Measurements from ENCODE around the gene AFF3.
"Not testable (repeated sequence)": the region's sequence is repeated elsewhere in the genome, so short reads cannot be mapped to it uniquely, and the experiment has no call there.

AFF3 gene

GRCh38 chr2:99522157-99522556 is 620.2 kb downstream of the AFF3 start:
- no peak overlapping the region for H3K4me2 ChIP-seq
- no peak overlapping the region for H3K27ac ChIP-seq
- no peaks in the 10 kb centered on the region for H3K36me3 ChIP-seq
- TF ChIP-seq Cebpa-rat (IDR thresholded peaks at IDR 0.05), result no peak
- H3K9me3 ChIP-seq, result no peaks in the 10 kb centered on the region
- H3K27me3 ChIP-seq, result no peaks in the 10 kb centered on the region
- H4K20me1 ChIP-seq, result no peaks in the 10 kb centered on the region
- H3K4me1 ChIP-seq, result no peaks in the 10 kb centered on the region
- no peak overlapping the region for H3K4me3 ChIP-seq
- H3K9ac ChIP-seq, result no peak overlapping the region

DNA sequence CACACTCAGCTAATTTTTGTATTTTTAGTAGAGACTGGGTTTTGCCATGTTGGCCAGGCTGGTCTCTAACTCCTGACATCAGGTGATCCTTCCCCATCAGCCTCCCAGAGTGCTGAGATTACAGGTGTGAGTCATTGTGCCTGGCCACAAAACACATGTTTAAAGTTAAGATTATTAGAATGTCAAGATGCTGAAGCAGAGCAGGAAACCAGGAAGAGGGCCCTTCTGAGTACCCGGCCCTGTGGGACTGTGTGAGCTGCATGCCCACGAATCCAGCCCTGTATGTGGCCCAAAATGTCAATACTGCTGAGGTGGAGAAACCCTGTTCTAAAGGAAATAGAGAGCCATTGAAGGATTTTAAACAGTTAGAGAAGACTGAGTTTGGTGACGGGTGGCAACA is 621.6 kb downstream of the AFF3 start:
- Histone ChIP-seq H3K4me1 (no peaks in the 10 kb centered on the region), H3K9ac (no peak overlapping the region), H3K36me3 (no peaks in the 10 kb centered on the region), H3K27ac (no peak overlapping the region), H3K4me3 (no peak overlapping the region), H3K27me3 (no peaks in the 10 kb centered on the region), H4K20me1 (no peaks in the 10 kb centered on the region), H3K9me3 (no peaks in the 10 kb centered on the region), H3K4me2 (no peak overlapping the region)
- no peak for TF ChIP-seq Cebpa-rat (IDR thresholded peaks at IDR 0.05)

DNA sequence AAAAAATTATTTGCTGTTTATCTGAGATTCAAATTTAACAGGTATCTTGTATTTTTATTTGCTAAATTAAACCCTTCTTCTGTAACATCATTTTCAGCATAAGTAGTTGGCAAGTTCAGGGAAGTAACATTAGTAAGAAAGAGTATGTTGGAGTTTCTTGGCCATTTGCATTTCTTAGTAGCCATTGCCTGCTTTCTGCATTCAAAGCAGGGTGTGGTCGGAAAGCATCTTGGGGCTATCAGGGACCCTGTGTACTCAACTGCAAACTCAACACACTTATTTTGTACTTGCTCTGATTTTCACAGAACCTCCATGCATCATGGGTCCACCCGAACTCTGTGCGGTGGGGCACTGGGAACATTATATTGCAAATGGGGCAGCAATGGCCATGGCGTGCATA is 622.2 kb downstream of the AFF3 start:
- Histone ChIP-seq H4K20me1 (no peaks in the 10 kb centered on the region), H3K27ac (no peak overlapping the region), H3K4me3 (no peak overlapping the region), H3K4me1 (no peaks in the 10 kb centered on the region), H3K36me3 (no peaks in the 10 kb centered on the region), H3K4me2 (no peak overlapping the region), H3K9me3 (no peaks in the 10 kb centered on the region), H3K27me3 (no peaks in the 10 kb centered on the region), H3K9ac (no peak overlapping the region)
- no peak for TF ChIP-seq Cebpa-rat (IDR thresholded peaks at IDR 0.05)

- Histone ChIP-seq H3K9me3 (no peaks in the 10 kb centered on the region), H3K36me3 (no peaks in the 10 kb centered on the region), H3K4me3 (no peak overlapping the region), H3K27me3 (no peaks in the 10 kb centered on the region), H4K20me1 (no peaks in the 10 kb centered on the region), H3K4me2 (no peak overlapping the region), H3K4me1 (no peaks in the 10 kb centered on the region), H3K27ac (no peak overlapping the region), H3K9ac (no peak overlapping the region)
- no peak for TF ChIP-seq Cebpa-rat (IDR thresholded peaks at IDR 0.05)
These were observed 628.0 kb downstream of the AFF3 start for GRCh38 chr2:99514357-99514756.

DNA sequence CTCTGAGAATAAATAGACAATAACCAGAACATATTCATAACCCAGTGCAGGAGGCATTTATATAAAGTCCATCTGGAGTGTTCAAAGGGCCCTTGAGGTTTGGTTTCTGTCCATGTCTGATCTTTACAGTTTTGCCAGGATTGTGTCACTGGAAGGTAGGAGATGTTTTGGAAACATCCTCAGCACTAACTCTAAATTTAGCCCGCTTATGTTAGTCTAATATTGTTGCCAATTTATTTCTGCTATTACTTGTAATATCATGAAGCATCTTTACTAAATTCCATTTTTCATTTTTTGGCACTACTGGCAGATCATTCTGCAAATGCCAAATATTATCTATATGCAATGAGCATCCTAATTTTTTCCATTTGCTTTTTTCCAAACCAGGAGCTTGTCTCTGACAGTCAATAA is 630.2 kb downstream of the AFF3 start:
- Histone ChIP-seq H3K9ac (no peak overlapping the region), H3K9me3 (no peaks in the 10 kb centered on the region), H4K20me1 (no peaks in the 10 kb centered on the region), H3K4me3 (no peak overlapping the region), H3K27me3 (no peaks in the 10 kb centered on the region), H3K27ac (no peak overlapping the region), H3K4me2 (no peak overlapping the region), H3K4me1 (no peaks in the 10 kb centered on the region), H3K36me3 (no peaks in the 10 kb centered on the region)
- TF ChIP-seq Cebpa-rat (IDR thresholded peaks at IDR 0.05), result no peak

- no peak overlapping the region for H3K4me2 ChIP-seq
- H3K36me3 ChIP-seq, result no peaks in the 10 kb centered on the region
- no peaks in the 10 kb centered on the region for H3K4me1 ChIP-seq
- no peak overlapping the region for H3K27ac ChIP-seq
- H3K27me3 ChIP-seq, result no peaks in the 10 kb centered on the region
- no peak overlapping the region for H3K4me3 ChIP-seq
- H3K9me3 ChIP-seq, result no peaks in the 10 kb centered on the region
- TF ChIP-seq Cebpa-rat (IDR thresholded peaks at IDR 0.05), result no peak
- no peak overlapping the region for H3K9ac ChIP-seq
- H4K20me1 ChIP-seq, result no peaks in the 10 kb centered on the region
These were observed 633.0 kb downstream of the AFF3 start for GRCh38 chr2:99509387-99509786.

DNA sequence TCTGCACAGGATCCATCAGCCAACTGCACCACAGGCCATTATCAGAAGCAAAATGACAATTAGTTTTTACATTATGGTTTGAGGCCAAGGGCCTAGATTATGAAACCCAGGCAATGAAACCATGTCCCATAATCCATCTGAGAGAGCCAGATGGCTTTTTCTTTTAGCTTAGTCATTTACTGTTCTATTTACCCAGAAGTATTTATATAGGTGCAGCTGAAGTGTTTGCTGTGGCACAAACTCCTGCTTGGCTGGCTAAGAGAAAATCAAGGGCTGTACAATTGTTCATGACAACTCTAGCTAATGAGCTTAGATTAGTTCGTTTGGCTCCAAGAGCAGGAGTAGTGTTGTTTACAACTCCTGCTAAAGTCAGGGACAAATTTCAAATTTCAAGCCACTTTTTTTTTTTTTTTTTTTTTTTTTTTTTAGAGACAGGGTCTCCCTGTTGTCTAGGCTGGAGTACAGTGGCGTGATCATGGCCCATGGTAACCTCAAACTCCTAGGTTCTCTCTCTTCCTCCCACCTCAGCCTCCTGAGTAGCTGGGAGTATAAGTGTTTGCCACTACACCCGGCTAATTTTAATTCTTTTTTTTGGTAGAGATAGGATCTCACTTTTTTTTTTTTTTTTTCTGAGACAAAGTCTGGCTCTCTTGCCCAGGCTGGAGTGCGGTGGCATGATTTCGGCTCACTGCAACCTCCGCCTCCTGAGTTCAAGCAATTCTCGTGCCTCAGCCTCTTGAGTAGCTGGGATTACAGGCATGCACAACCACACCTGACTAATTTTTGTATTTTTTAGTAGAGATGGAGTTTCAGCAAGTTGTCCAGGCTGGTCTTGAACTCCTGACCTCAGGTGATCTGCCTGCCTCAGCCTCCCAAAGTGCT is 634.2 kb downstream of the AFF3 start:
- H3K9ac ChIP-seq, result no peak overlapping the region
- no peak for TF ChIP-seq Cebpa-rat (IDR thresholded peaks at IDR 0.05)
- H3K27me3 ChIP-seq, result no peaks in the 10 kb centered on the region
- no peaks in the 10 kb centered on the region for H3K4me1 ChIP-seq
- H3K9me3 ChIP-seq, result no peaks in the 10 kb centered on the region
- no peak overlapping the region for H3K4me3 ChIP-seq
- no peaks in the 10 kb centered on the region for H4K20me1 ChIP-seq
- no peaks in the 10 kb centered on the region for H3K36me3 ChIP-seq
- H3K27ac ChIP-seq, result no peak overlapping the region
- H3K4me2 ChIP-seq, result no peak overlapping the region

GRCh38 chr2:99504844-99505584 is 637.4 kb downstream of the AFF3 start:
- Histone ChIP-seq H3K27me3 (no peaks in the 10 kb centered on the region), H3K9ac (no peak overlapping the region), H3K9me3 (no peaks in the 10 kb centered on the region), H3K4me2 (no peak overlapping the region), H3K36me3 (no peaks in the 10 kb centered on the region), H3K4me1 (no peaks in the 10 kb centered on the region), H4K20me1 (no peaks in the 10 kb centered on the region), H3K4me3 (no peak overlapping the region), H3K27ac (no peak overlapping the region)
- no peak for TF ChIP-seq Cebpa-rat (IDR thresholded peaks at IDR 0.05)

GRCh38 chr2:99503662-99504416 is 638.6 kb downstream of the AFF3 start:
- not testable (repeated sequence) for H3K27ac ChIP-seq, H3K4me2 ChIP-seq, H3K9ac ChIP-seq

DNA sequence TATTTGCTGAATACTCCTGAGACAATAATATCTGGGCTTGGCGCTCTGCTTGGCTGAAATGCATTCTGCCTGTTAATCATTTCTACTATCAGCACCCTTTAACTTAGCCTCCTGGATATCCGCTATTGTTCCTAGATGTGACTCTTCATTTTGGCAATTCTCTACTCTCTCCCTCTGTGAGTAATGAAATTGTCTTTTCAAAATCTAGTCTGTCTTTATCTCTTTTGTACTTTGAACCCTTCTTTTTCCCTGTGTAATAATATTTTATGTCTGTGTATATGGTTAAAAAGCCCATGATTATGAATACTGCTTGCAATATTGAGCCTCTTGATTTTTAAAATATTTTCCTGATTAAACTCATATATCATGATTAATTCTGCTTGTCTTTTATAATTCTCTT is 646.4 kb downstream of the AFF3 start:
- Histone ChIP-seq H3K4me1 (peaks cover 3% of the 10 kb centered on the region), H3K9me3 (no peaks in the 10 kb centered on the region), H3K4me3 (no peak overlapping the region), H4K20me1 (no peaks in the 10 kb centered on the region), H3K27me3 (no peaks in the 10 kb centered on the region), H3K9ac (no peak overlapping the region), H3K36me3 (no peaks in the 10 kb centered on the region), H3K27ac (no peak overlapping the region), H3K4me2 (no peak overlapping the region)
- no peak for TF ChIP-seq Cebpa-rat (IDR thresholded peaks at IDR 0.05)

More at GRCh38 chr2:99503662-99504416, 638.6 kb downstream of the AFF3 start:
- not testable (repeated sequence) for H3K4me1 ChIP-seq, H4K20me1 ChIP-seq, H3K27me3 ChIP-seq, H3K4me3 ChIP-seq, H3K36me3 ChIP-seq, H3K9me3 ChIP-seq

All from BLaER1 (cell line).